ENCODE data around the gene RAB17.

RAB17 gene

DNA sequence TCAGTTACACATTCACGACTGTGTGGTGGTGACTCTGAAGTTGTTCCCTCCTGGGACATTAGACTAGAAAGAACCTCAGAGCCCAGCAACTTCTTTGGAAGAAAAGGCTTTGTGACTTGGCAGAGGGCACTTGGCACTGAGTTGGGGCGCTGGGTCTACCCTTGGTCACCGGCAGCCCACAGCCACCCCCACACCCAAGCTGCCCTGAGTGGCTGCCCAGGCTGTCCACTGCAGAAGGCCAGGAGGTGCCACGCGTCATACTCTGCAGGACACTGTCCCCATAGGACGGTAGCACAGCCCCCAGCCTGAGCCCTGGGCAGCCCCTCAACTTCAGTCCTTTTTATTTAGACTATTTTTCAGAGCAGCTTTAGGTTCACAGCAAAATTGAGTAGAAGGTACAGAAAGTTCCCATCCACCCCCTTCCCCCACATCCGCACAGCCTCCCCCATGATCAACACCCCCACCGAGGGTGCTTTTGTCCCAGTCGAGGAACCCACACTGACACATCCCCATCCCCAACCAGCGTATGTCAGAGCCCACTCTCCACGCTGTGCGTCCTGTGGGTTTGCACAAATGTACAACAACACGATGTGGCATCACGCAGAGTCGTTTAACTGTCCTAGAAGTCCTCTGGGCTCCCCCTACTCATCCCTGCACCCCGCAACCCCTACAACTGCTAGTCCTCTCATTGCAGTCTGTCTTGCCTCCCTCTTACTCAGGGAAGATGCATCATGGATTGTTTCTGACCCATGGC lies 23.1 kb downstream of the RAB17 start:
- Histone ChIP-seq H3K27ac (ENCODE audit: low read depth, low read length, severe bottlenecking) (no peak overlapping the region), H3K36me3 (ENCODE audit: control insufficient read depth, insufficient read depth, low read length) (no peaks in the 10 kb centered on the region), H3K4me3 (ENCODE audit: extremely low read depth, insufficient read depth, low read length, poor library complexity, severe bottlenecking) (no peak overlapping the region), H3K9me3 (ENCODE audit: control insufficient read depth, low read length) (no peaks in the 10 kb centered on the region), H3K4me1 (ENCODE audit: control insufficient read depth, insufficient read depth, low read length, poor library complexity, severe bottlenecking) (peaks cover 4% of the 10 kb centered on the region)
- 85 to 92% methylated on average over 12 to 15 of the region's 16 CpGs for WGBS, 2 experiments (ENCODE audit: insufficient coverage in 2 of 2)

DNA sequence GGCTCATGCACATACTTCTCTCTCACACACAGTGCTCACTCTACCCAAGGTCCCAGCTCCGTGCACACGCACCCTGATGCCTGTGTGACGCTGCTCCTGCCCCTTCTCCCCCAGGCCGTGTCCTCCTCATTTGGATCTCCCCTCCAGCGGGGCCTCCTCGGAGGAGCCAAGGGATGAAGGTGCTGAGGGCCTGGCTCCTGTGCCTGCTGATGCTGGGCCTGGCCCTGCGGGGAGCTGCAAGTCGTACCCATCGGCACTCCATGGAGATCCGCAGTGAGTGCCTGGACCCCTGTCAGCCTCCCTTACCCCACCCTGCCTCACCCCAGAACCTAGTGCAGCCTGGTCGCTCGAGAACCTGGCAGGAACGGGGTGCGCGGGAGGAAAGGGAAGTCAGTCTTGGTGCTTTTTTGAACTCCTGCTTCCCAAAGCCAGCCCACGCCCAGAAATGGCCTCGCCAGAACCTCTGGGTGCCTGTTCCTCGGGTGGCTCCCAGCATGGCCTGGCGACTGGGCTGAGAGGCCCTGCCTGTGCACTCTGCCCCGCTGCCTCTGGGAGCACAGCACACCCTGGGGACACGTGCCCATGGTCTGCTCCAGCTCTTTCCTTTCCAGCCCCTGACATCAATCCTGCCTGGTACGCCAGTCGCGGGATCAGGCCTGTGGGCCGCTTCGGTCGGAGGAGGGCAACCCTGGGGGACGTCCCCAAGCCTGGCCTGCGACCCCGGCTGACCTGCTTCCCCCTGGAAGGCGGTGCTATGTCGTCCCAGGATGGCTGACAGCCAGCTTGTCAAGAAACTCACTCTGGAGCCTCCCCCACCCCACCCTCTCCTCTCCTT lies 23.9 kb downstream of the RAB17 start, which contains the start of gene PRLH:
PRLH (plus strand) TSS at position 174 of the 835 bp plus-strand sequence; CDS start at position 174, 0 bp downstream.
- Histone ChIP-seq H3K27ac (ENCODE audit: low read depth, low read length, severe bottlenecking) (no peak within 1 kb of the TSS), H3K4me3 (ENCODE audit: extremely low read depth, insufficient read depth, low read length, poor library complexity, severe bottlenecking) (no peak within 1 kb of the TSS), H3K36me3 (ENCODE audit: control insufficient read depth, insufficient read depth, low read length) (no peaks in the 10 kb centered on the region), H3K9me3 (ENCODE audit: control insufficient read depth, low read length) (no peaks in the 10 kb centered on the region), H3K4me1 (ENCODE audit: control insufficient read depth, insufficient read depth, low read length, poor library complexity, severe bottlenecking) (no peaks in the 10 kb centered on the region)
- WGBS, 2 experiments (ENCODE audit: insufficient coverage in 2 of 2): 86 to 89% methylated on average over 30 to 32 of the region's 32 CpGs

DNA sequence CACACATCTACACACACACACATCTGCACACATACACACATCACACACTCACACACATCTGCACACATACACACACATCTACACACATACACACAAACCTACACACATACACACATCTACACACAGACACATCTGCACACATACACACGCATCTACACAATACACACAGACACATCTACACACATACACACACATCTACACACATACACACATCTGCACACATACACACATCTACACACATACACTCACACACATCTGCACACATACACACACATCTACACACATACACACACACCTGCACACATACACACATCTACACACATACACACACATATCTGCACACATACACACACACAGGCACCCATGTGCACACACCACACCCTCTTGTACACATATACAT lies 24.6 kb downstream of the RAB17 start:
- H3K27ac ChIP-seq (ENCODE audit: low read depth, low read length, severe bottlenecking): no peak overlapping the region
- 56 to 100% methylated on average over 1 of the region's 1 CpG for WGBS, 2 experiments (ENCODE audit: insufficient coverage in 2 of 2)
- no peak overlapping the region for H3K4me3 ChIP-seq (ENCODE audit: extremely low read depth, insufficient read depth, low read length, poor library complexity, severe bottlenecking)
- H3K36me3 ChIP-seq (ENCODE audit: control insufficient read depth, insufficient read depth, low read length): no peaks in the 10 kb centered on the region
- no peaks in the 10 kb centered on the region for H3K4me1 ChIP-seq (ENCODE audit: control insufficient read depth, insufficient read depth, low read length, poor library complexity, severe bottlenecking)
- no peaks in the 10 kb centered on the region for H3K9me3 ChIP-seq (ENCODE audit: control insufficient read depth, low read length)

DNA sequence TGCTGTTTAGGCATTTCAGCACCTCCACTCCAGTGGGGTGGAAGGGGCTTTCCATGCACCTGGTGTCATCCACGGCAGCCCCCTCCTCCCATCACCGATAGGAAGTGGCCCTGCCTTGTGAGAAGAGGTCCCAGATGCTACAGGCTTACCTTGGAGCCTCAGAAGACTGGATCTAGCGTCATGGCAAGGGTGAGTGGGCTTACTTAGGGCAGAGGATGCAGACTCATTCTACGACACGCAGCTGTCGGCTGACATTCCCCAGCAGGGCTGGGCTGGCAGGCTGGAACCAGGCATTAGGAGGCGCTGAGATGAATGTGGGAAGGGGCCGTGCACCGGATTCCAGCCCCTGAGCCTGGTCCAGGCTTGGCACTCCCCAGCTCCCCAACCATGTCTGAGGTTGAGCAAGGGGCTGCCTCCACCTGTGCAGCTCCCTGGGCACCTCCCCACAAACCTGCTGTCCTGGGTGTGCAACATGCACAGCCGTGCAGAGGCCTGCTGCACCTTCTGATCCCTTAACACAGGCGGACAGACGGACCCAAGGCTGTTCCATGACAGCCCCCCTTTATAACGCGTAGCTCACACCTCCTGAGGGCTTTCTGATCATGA lies 25.9 kb downstream of the RAB17 start:
- H3K36me3 ChIP-seq (ENCODE audit: control insufficient read depth, insufficient read depth, low read length): no peaks in the 10 kb centered on the region
- WGBS, 2 experiments (ENCODE audit: insufficient coverage in 2 of 2): 85 to 89% methylated on average over 13 to 14 of the region's 14 CpGs
- no peak overlapping the region for H3K27ac ChIP-seq (ENCODE audit: low read depth, low read length, severe bottlenecking)
- no peaks in the 10 kb centered on the region for H3K9me3 ChIP-seq (ENCODE audit: control insufficient read depth, low read length)
- H3K4me1 ChIP-seq (ENCODE audit: control insufficient read depth, insufficient read depth, low read length, poor library complexity, severe bottlenecking): no peaks in the 10 kb centered on the region
- no peak overlapping the region for H3K4me3 ChIP-seq (ENCODE audit: extremely low read depth, insufficient read depth, low read length, poor library complexity, severe bottlenecking)

DNA sequence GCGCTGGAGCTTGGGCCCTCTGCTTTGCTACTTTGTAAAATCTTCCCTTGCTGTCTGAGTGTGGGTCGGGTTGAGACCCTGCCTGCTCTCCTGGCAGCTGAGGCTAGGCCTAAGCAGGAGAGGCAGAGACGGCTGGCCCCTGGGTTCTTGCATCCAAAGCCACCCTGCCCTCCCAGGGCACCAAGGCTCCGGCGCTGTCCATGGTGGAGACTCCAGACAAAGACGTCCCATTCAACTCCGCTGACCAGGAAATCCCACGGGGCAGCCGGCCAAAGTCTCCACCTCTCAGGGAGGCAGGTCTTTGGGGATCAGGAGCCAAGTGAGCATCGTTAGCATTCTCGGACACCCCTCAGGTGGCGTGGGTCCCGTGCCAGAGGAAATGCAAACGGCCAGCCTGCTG lies 26.7 kb downstream of the RAB17 start:
- Histone ChIP-seq H3K27ac (ENCODE audit: low read depth, low read length, severe bottlenecking) (no peak overlapping the region), H3K36me3 (ENCODE audit: control insufficient read depth, insufficient read depth, low read length) (no peaks in the 10 kb centered on the region), H3K4me3 (ENCODE audit: extremely low read depth, insufficient read depth, low read length, poor library complexity, severe bottlenecking) (no peak overlapping the region), H3K9me3 (ENCODE audit: control insufficient read depth, low read length) (no peaks in the 10 kb centered on the region), H3K4me1 (ENCODE audit: control insufficient read depth, insufficient read depth, low read length, poor library complexity, severe bottlenecking) (no peaks in the 10 kb centered on the region)
- WGBS, 2 experiments (ENCODE audit: insufficient coverage in 2 of 2): 38 to 44% methylated on average over 8 to 13 of the region's 14 CpGs

DNA sequence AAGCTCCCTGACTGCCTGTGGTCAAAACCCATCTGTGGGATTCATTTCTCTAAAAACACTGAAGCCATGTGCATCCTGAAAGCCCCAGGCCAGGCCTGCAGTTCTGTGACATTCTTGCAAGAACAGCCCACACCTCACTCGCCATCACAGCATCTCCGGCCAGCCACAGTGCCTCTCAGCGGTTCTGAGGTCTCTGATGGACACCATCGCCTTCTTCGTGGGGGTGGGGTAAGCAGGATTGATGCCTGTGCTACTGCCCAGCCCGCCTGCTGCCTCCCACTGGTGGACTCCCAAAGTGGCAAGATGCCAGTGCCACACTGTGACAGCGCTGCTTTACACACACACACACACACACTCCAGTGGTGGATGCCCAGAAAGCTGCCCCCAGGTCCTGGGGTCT lies 29.3 kb downstream of the RAB17 start:
- 88 to 90% methylated on average over 5 to 6 of the region's 7 CpGs for WGBS, 2 experiments (ENCODE audit: insufficient coverage in 2 of 2)
- no peak overlapping the region for H3K4me3 ChIP-seq (ENCODE audit: extremely low read depth, insufficient read depth, low read length, poor library complexity, severe bottlenecking)
- H3K4me1 ChIP-seq (ENCODE audit: control insufficient read depth, insufficient read depth, low read length, poor library complexity, severe bottlenecking): no peaks in the 10 kb centered on the region
- H3K27ac ChIP-seq (ENCODE audit: low read depth, low read length, severe bottlenecking): no peak overlapping the region
- no peaks in the 10 kb centered on the region for H3K36me3 ChIP-seq (ENCODE audit: control insufficient read depth, insufficient read depth, low read length)
- no peaks in the 10 kb centered on the region for H3K9me3 ChIP-seq (ENCODE audit: control insufficient read depth, low read length)

DNA sequence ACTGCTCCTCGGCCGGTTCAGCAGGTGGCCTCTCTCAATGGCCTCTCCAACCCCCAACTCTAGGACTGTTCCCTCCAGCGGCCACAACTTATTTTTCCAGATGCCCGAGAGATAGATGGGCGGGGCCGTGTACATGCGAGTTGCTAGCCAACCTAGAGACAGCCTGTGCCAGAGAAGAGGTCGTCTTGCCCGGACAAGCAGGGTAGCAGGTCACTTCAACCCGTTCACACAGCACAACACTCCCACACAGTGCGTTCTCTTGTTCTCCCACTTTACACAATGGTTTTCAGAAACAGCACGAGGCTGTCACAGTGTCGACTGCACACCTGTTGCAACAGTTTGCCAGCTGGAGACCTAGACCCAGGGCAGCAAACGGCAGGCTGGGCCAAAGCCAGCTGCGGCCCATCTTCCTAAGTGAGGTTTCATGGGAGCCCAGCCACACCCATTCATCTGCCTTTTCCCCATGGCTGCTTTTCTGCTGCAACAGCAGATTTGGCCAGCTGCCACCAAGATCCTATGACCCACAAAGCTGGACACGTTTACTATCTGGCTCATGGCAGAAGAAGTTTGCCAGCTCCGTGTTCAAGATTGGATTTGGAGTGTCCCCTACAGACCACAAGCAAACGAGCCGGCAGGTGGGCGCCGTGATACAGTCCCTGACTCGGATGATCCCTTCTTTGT lies 31.4 kb downstream of the RAB17 start:
- H3K36me3 ChIP-seq (ENCODE audit: control insufficient read depth, insufficient read depth, low read length): no peaks in the 10 kb centered on the region
- WGBS, 2 experiments (ENCODE audit: insufficient coverage in 2 of 2): 81 to 84% methylated on average over 18 to 20 of the region's 22 CpGs
- no peaks in the 10 kb centered on the region for H3K9me3 ChIP-seq (ENCODE audit: control insufficient read depth, low read length)
- H3K27ac ChIP-seq (ENCODE audit: low read depth, low read length, severe bottlenecking): no peak overlapping the region
- no peak overlapping the region for H3K4me3 ChIP-seq (ENCODE audit: extremely low read depth, insufficient read depth, low read length, poor library complexity, severe bottlenecking)
- H3K4me1 ChIP-seq (ENCODE audit: control insufficient read depth, insufficient read depth, low read length, poor library complexity, severe bottlenecking): no peaks in the 10 kb centered on the region

DNA sequence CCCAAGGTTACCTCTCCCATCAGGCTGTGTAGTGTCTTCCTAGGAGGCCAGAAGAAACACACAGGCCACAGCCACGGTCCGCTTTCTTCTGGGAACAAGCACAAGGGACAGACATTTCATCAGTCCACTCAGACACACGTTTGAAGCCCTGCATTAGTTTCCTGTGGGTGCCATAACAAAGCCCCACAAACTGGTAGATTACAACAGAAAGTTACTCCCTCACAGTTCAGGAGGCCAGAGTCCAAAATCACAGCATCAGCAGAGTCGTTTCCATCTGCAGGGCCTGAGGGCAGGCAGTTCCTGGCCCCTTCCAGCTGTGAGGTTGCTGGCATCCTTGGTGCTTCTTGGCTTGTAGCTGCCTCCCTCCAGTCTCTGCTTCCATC lies 32.9 kb downstream of the RAB17 start:
- 69 to 79% methylated on average over 4 of the region's 4 CpGs for WGBS, 2 experiments (ENCODE audit: insufficient coverage in 2 of 2)

DNA sequence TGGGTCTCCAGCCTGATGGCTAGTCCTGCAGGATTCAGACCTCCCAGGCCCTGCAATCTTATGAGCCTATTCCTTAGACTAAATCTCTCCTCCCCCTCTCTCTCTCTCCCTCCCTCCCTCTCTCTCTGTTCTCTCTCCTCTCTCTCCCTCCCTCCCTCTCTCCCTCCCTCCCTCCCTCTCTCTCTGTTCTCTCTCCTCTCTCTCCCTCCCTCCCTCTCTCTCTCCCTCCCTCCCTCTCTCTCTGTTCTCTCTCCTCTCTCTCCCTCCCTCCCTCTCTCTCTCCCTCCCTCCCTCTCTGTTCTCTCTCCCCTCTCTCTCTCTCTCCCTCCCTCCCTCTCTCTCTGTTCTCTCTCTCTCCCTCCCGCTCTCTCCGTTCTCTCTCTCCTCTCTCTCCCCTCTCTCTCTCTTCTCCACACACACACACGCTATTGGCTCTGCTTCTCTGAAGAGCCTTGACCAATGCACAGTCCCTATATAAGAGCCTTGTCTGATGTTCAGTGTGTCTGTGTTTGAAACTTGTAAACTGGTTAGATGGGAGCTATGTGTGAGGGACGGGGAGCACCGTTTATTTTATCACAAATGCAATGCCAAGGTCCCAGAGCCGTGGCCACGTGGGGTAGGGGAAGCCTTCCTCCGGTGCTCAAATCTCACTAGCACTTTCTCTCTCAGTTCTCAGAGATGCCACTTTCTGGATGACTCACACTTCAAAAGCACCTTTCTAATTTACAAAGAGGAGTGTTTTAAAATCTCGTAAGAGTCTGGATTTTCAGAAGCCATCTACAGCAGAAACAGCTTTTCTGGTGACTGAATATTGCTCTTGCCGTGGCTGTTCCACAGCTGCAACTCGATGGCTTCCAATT lies 33.5 kb downstream of the RAB17 start:
- 61 to 85% methylated on average over 5 to 6 of the region's 11 CpGs for WGBS, 2 experiments (ENCODE audit: insufficient coverage in 2 of 2)
- peaks cover 3% of the 10 kb centered on the region for H3K9me3 ChIP-seq (ENCODE audit: control insufficient read depth, low read length)
- peaks cover 3% of the 10 kb centered on the region for H3K36me3 ChIP-seq (ENCODE audit: control insufficient read depth, insufficient read depth, low read length)
- no peaks in the 10 kb centered on the region for H3K4me1 ChIP-seq (ENCODE audit: control insufficient read depth, insufficient read depth, low read length, poor library complexity, severe bottlenecking)
- no peak overlapping the region for H3K27ac ChIP-seq (ENCODE audit: low read depth, low read length, severe bottlenecking)
- no peak overlapping the region for H3K4me3 ChIP-seq (ENCODE audit: extremely low read depth, insufficient read depth, low read length, poor library complexity, severe bottlenecking)

More for the DNA sequence above, 32.9 kb downstream of the RAB17 start:
- Histone ChIP-seq H3K9me3 (ENCODE audit: control insufficient read depth, low read length) (peaks cover 3% of the 10 kb centered on the region), H3K27ac (ENCODE audit: low read depth, low read length, severe bottlenecking) (no peak overlapping the region), H3K36me3 (ENCODE audit: control insufficient read depth, insufficient read depth, low read length) (peaks cover 3% of the 10 kb centered on the region), H3K4me3 (ENCODE audit: extremely low read depth, insufficient read depth, low read length, poor library complexity, severe bottlenecking) (no peak overlapping the region), H3K4me1 (ENCODE audit: control insufficient read depth, insufficient read depth, low read length, poor library complexity, severe bottlenecking) (no peaks in the 10 kb centered on the region)

DNA sequence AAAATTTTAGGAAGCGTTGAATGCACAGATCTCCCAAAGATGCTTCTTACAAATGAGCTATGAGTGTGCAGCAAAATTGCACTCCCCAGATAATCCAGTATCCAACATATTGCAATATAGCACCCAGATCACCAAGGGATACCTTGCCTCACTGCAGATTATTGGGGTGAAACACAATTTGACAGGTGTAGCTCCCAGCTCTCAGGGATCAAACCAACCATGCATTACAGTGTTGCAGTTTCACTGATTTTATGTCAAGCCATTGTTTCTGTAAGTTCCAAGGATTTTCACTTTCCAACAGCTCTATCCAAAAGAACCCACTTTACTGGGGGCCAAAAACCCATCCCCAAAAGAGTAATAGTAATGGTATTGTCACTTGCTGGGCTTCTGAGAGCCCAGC lies 35.0 kb downstream of the RAB17 start:
- Histone ChIP-seq H3K4me1 (ENCODE audit: control insufficient read depth, insufficient read depth, low read length, poor library complexity, severe bottlenecking) (no peaks in the 10 kb centered on the region), H3K27ac (ENCODE audit: low read depth, low read length, severe bottlenecking) (no peak overlapping the region), H3K4me3 (ENCODE audit: extremely low read depth, insufficient read depth, low read length, poor library complexity, severe bottlenecking) (no peak overlapping the region), H3K9me3 (ENCODE audit: control insufficient read depth, low read length) (peaks cover 3% of the 10 kb centered on the region), H3K36me3 (ENCODE audit: control insufficient read depth, insufficient read depth, low read length) (peaks cover 3% of the 10 kb centered on the region)
- WGBS, 2 experiments (ENCODE audit: insufficient coverage in 2 of 2): no CpG with 5 or more reads among the region's 1 CpG
